HepG2 (cell line): ENCODE data around the gene FSIP1.

ENCODE experiments used
- CCAR2 ChIP-seq: fragments of 200-400 bp; formaldehyde crosslinking; optimal IDR thresholded peaks from 2 replicates; pipeline ENCODE3; 2018; ENCODE audit warnings: low read depth, mild to moderate bottlenecking, low read length, moderate library complexity
- EZH2 ChIP-seq: conservative IDR thresholded peaks from 2 replicates; pipeline ENCODE4 v1.6.1; 2012; ENCODE audit warnings: mild to moderate bottlenecking, low read depth, low read length, moderate library complexity
- FOSL1 ChIP-seq: sonication (generic); formaldehyde crosslinking; IDR thresholded peaks from 2 replicates; pipeline ENCODE4 v1.9.0; 2021; ENCODE audit warnings: missing genetic modification reagents, borderline replicate concordance
- THAP11 ChIP-seq: IDR thresholded peaks from 2 replicates; pipeline ENCODE4 v1.6.1; 2016; ENCODE audit warnings: missing biosample characterization, missing genetic modification reagents

- TF ChIP-seq EZH2 (no peak), FOSL1 (CRISPR knock-in tag) (no peak), THAP11 (CRISPR knock-in tag) (no peak), CCAR2 (no peak)
These were observed 192.6 kb downstream of the FSIP1 start for GRCh38 chr15:39589815-39590644.
